ENCODE data around the gene TNFRSF13B.

TNFRSF13B gene

GRCh38 chr17:16953841-16954240, 18.1 kb downstream of the TNFRSF13B start:
- DNase-seq: no peak

GRCh38 chr17:16953347-16953746, 18.6 kb downstream of the TNFRSF13B start:
- DNase-seq: no peak

- no peak for DNase-seq
These were observed 19.5 kb downstream of the TNFRSF13B start for GRCh38 chr17:16952401-16952800.

- no peak for DNase-seq
These were observed 21.4 kb downstream of the TNFRSF13B start for GRCh38 chr17:16950488-16950887.

- DNase-seq: no peak
These were observed 23.1 kb downstream of the TNFRSF13B start for GRCh38 chr17:16948587-16949376.

GRCh38 chr17:16947470-16947869, 24.4 kb downstream of the TNFRSF13B start:
- no peak for DNase-seq

GRCh38 chr17:16945663-16946218, 26.2 kb downstream of the TNFRSF13B start:
- no peak for DNase-seq

GRCh38 chr17:16945136-16945482, 26.8 kb downstream of the TNFRSF13B start:
- no peak for DNase-seq

GRCh38 chr17:16944334-16945135, 27.4 kb downstream of the TNFRSF13B start:
- DNase-seq: no peak

- no peak for DNase-seq
These were observed 28.2 kb downstream of the TNFRSF13B start for GRCh38 chr17:16943541-16944333.

- no peak for DNase-seq
These were observed 28.9 kb downstream of the TNFRSF13B start for GRCh38 chr17:16943032-16943352.

GRCh38 chr17:16942141-16943031, 29.5 kb downstream of the TNFRSF13B start:
- DNase-seq: no peak

GRCh38 chr17:16941072-16942036, 30.6 kb downstream of the TNFRSF13B start:
- DNase-seq: no peak

- no peak for DNase-seq
These were observed 31.6 kb downstream of the TNFRSF13B start for GRCh38 chr17:16940116-16940881.

- DNase-seq: no peak
These were observed 32.3 kb downstream of the TNFRSF13B start for GRCh38 chr17:16939606-16940115.

- DNase-seq: no peak
These were observed 32.7 kb downstream of the TNFRSF13B start for GRCh38 chr17:16939208-16939576.

GRCh38 chr17:16938496-16939207, 33.3 kb downstream of the TNFRSF13B start:
- no peak for DNase-seq

- no peak for DNase-seq
These were observed 33.9 kb downstream of the TNFRSF13B start for GRCh38 chr17:16938031-16938430.

- no peak for DNase-seq
These were observed 34.5 kb downstream of the TNFRSF13B start for GRCh38 chr17:16937431-16937830.
